OCI-LY7 (cell line): ENCODE data around the gene PRKN. TPM values are rescaled to one million over a fixed set of nuclear protein-coding genes. Genes with fewer than 3 reads are reported as not detected.

Experiments
- BruUV-seq: library from RNA; stranded (reverse); fragments of 400-500 nt; replicated peaks from 2 replicates; lab custom pipeline; 2021; lab: Mats Ljungman, UMichigan
- CTCF ChIA-PET: fragments of 300-600 bp; sonication (Branson Sonifier 250); formaldehyde crosslinking; loops from one replicate; lab custom pipeline; 2022; ENCODE audit warnings: antibody characterized with exemption; ENCODE audit not compliant: unreplicated experiment; lab: Charles Lee
- POLR2A ChIA-PET: fragments of 300-600 bp; sonication (Branson Sonifier 250); formaldehyde crosslinking; loops from one replicate; lab custom pipeline; 2022; ENCODE audit warnings: antibody characterized with exemption; lab: Charles Lee
- DNase-seq: peaks from one replicate; pipeline ENCODE4 v3.0.0-alpha.2; 2015; ENCODE audit warnings: low spot score
- H2AFZ ChIP-seq: fragments of 200-600 bp; sonication (generic), shearing (Covaris generic); 2 replicates; pipeline ENCODE4 v1.6.1; 2014; ENCODE audit warnings: mild to moderate bottlenecking, antibody characterized with exemption, low read length, moderate library complexity
- H3K27ac ChIP-seq: fragments of 200-600 bp; sonication (generic); 2 replicates; pipeline ENCODE4 v1.5.1; 2014; ENCODE audit warnings: mixed run types, low read depth, mild to moderate bottlenecking, moderate library complexity, low read length, inconsistent platforms; ENCODE audit not compliant: poor library complexity, severe bottlenecking
- H3K36me3 ChIP-seq: fragments of 200-600 bp; sonication (generic); 2 replicates; pipeline ENCODE4 v1.6.1; 2014; ENCODE audit warnings: mild to moderate bottlenecking, antibody characterized with exemption, low read length, moderate library complexity, mixed read lengths; ENCODE audit not compliant: insufficient read depth
- H3K4me1 ChIP-seq: fragments of 200-600 bp; sonication (generic); 2 replicates; pipeline ENCODE4 v1.5.1; 2014; ENCODE audit warnings: mild to moderate bottlenecking, low read length; ENCODE audit not compliant: insufficient read depth, poor library complexity, severe bottlenecking
- H3K4me2 ChIP-seq: fragments of 200-600 bp; sonication (generic); 2 replicates; pipeline ENCODE4 v1.6.1; 2014; ENCODE audit warnings: mild to moderate bottlenecking, low read length
- H3K4me3 ChIP-seq: fragments of 200-600 bp; sonication (generic); 2 replicates; pipeline ENCODE4 v1.5.1; 2014; ENCODE audit warnings: mild to moderate bottlenecking, low read depth, low read length; ENCODE audit not compliant: poor library complexity, severe bottlenecking
- H3K79me2 ChIP-seq: fragments of 200-600 bp; sonication (generic); 2 replicates; pipeline ENCODE4 v1.6.1; 2016; ENCODE audit warnings: low read depth, mild to moderate bottlenecking, low read length, moderate library complexity, mixed read lengths; ENCODE audit not compliant: insufficient read depth
- H3K9me2 ChIP-seq: fragments of 200-600 bp; sonication (generic); 2 replicates; pipeline ENCODE4 v1.6.1; 2016; ENCODE audit warnings: mild to moderate bottlenecking, low read length, mixed read lengths; ENCODE audit not compliant: insufficient read depth
- H3K9me3 ChIP-seq: fragments of 200-600 bp; sonication (generic); 2 replicates; pipeline ENCODE4 v1.6.1; 2014; ENCODE audit warnings: mild to moderate bottlenecking, mixed run types, low read length, mixed read lengths
- H4K20me1 ChIP-seq: fragments of 200-600 bp; sonication (generic); 2 replicates; pipeline ENCODE4 v1.6.1; 2014; ENCODE audit warnings: mild to moderate bottlenecking, antibody characterized with exemption, low read length, moderate library complexity, mixed read lengths; ENCODE audit not compliant: insufficient read depth
- CTCF ChIP-seq: fragments of 200-600 bp; sonication (generic); conservative IDR thresholded peaks from 2 replicates; pipeline ENCODE4 v1.5.1; 2014; ENCODE audit warnings: mild to moderate bottlenecking, antibody characterized with exemption, low read length, moderate library complexity, mixed read lengths
- EZH2phosphoT487 ChIP-seq: fragments of 200-600 bp; sonication (generic); IDR thresholded peaks from 2 replicates; pipeline ENCODE4 v1.6.1; 2018; ENCODE audit warnings: low read depth, borderline replicate concordance, mild to moderate bottlenecking, mixed run types, antibody characterized with exemption, low read length, moderate library complexity, mixed read lengths
- intact Hi-C: fragments of 100-400 bp; cut with micrococcal nuclease; formaldehyde crosslinking; loops from one replicate; pipeline ENCODE4 v1.10.0; 2022; ENCODE audit not compliant: unreplicated experiment
- total RNA-seq, 2 experiments: library from RNA; depleted of rRNA in 1 of 2; stranded (reverse); fragments of >200 nt in 1 of 2; shearing (Covaris generic) in 1 of 2; gene quantifications; 2 replicates each; pipeline ENCODE4 v1.2.3, GENCODE V29; 2014 to 2022

Gene PRKN
- total RNA-seq, 2 experiments from 2014 or later = 1.3 to 2.0 TPM

GRCh38 chr6:161584051-161584450 is 1143.5 kb downstream of the PRKN start:
- BruUV-seq = no TSS peak
- CTCF ChIA-PET = no interaction called here
- H3K36me3 ChIP-seq = no peaks in the 10 kb centered on the region

GRCh38 chr6:161583584-161583983 is 1144.0 kb downstream of the PRKN start:
- ChIA-PET CTCF (no interaction called here), POLR2A (no interaction called here)
- intact Hi-C loops = no loop called here
- Histone ChIP-seq H2AFZ (no peak overlapping the region), H3K4me2 (no peak overlapping the region), H4K20me1 (no peaks in the 10 kb centered on the region), H3K27ac (no peak overlapping the region), H3K9me3 (no peaks in the 10 kb centered on the region), H3K79me2 (no peaks in the 10 kb centered on the region), H3K36me3 (no peaks in the 10 kb centered on the region), H3K9me2 (no peaks in the 10 kb centered on the region), H3K4me3 (no peak overlapping the region), H3K4me1 (no peaks in the 10 kb centered on the region)
- TF ChIP-seq EZH2phosphoT487 (no peak), CTCF (no peak)
- no peak for DNase-seq
- no TSS peak for BruUV-seq

More at GRCh38 chr6:161584051-161584450, 1143.5 kb downstream of the PRKN start:
- Histone ChIP-seq H3K4me2 (no peak overlapping the region), H4K20me1 (no peaks in the 10 kb centered on the region), H3K9me3 (no peaks in the 10 kb centered on the region), H3K4me3 (no peak overlapping the region), H3K27ac (no peak overlapping the region), H3K79me2 (no peaks in the 10 kb centered on the region), H3K4me1 (no peaks in the 10 kb centered on the region), H2AFZ (no peak overlapping the region), H3K9me2 (no peaks in the 10 kb centered on the region)
- TF ChIP-seq CTCF = no peak
- no peak for TF ChIP-seq EZH2phosphoT487
- POLR2A ChIA-PET = interaction anchor here (0.6 kb wide), 1 partner anchor 64 kb away, joined by 3 read pairs; no protein-coding TSS in a partner anchor
- intact Hi-C loops = no loop called here
- no peak for DNase-seq

- Histone ChIP-seq H2AFZ (no peak overlapping the region), H3K36me3 (no peaks in the 10 kb centered on the region), H3K9me3 (no peaks in the 10 kb centered on the region), H3K27ac (no peak overlapping the region), H3K9me2 (no peaks in the 10 kb centered on the region), H3K4me1 (no peaks in the 10 kb centered on the region), H3K4me3 (no peak overlapping the region), H3K4me2 (no peak overlapping the region), H3K79me2 (no peaks in the 10 kb centered on the region), H4K20me1 (no peaks in the 10 kb centered on the region)
- TF ChIP-seq EZH2phosphoT487 (no peak), CTCF (no peak)
- CTCF ChIA-PET = no interaction called here
- intact Hi-C loops = no loop called here
- no peak for DNase-seq
- POLR2A ChIA-PET = interaction anchor here (1.2 kb wide), 1 partner anchor 15 kb away, joined by 3 read pairs; no protein-coding TSS in a partner anchor
- BruUV-seq = no TSS peak
Observed at GRCh38 chr6:161578478-161578877, 1149.1 kb downstream of the PRKN start.
